Neutrophil (primary cell): ENCODE results near the gene TRIM15.

Source experiments
- H3K27ac ChIP-seq: fragments of 200-600 bp; sonication (generic); 2 replicates; pipeline ENCODE4 v1.5.1; 2016; ENCODE audit warnings: mild to moderate bottlenecking, moderate library complexity
- H3K27me3 ChIP-seq: fragments of 200-600 bp; sonication (generic); 2 replicates; pipeline ENCODE4 v1.6.0; 2016; ENCODE audit warnings: mild to moderate bottlenecking
- H3K36me3 ChIP-seq: fragments of 200-600 bp; sonication (generic); 2 replicates; pipeline ENCODE4 v1.5.1; 2017
- H3K4me1 ChIP-seq, 2 experiments: fragments of 200-600 bp in 1 of 2; sonication (generic) in 1 of 2; 1 replicate in 1 of 2; 2 replicates in 1 of 2; pipeline versions ENCODE4 v1.5.1 to v1.6.1; 2013 to 2016; ENCODE audit warnings: low read depth in 1 of 2, low read length in 1 of 2, mild to moderate bottlenecking in 1 of 2, moderate library complexity in 1 of 2; ENCODE audit not compliant: control insufficient read depth in 1 of 2, insufficient read depth in 1 of 2
- H3K4me3 ChIP-seq, 2 experiments: fragments of 200-600 bp in 1 of 2; sonication (generic) in 1 of 2; 1 replicate in 1 of 2; 2 replicates in 1 of 2; pipeline ENCODE4 v1.5.1; 2013 to 2016; ENCODE audit warnings: low read depth in 1 of 2, low read length in 1 of 2, mild to moderate bottlenecking in 1 of 2, moderate library complexity in 1 of 2
- H3K9me3 ChIP-seq: fragments of 200-600 bp; sonication (generic); 2 replicates; pipeline ENCODE4 v1.5.1; 2016
- CTCF ChIP-seq: fragments of 200-600 bp; sonication (generic); IDR thresholded peaks from 2 replicates; pipeline ENCODE4 v1.5.1; 2016; ENCODE audit warnings: antibody characterized with exemption

The TRIM15 gene

GRCh38 chr6:30142665-30143064 lies 20.7 kb upstream of the TRIM15 start:
- Histone ChIP-seq H3K27me3 (peaks cover 74% of the 10 kb centered on the region), H3K4me3 (no peak overlapping the region), H3K27ac (no peak overlapping the region), H3K36me3 (no peaks in the 10 kb centered on the region), H3K4me1 (no peaks in the 10 kb centered on the region), H3K9me3 (no peaks in the 10 kb centered on the region)
- TF ChIP-seq CTCF = no peak

- no peak overlapping the region for H3K4me3 ChIP-seq
- no peaks in the 10 kb centered on the region for H3K4me1 ChIP-seq
- H3K36me3 ChIP-seq = no peaks in the 10 kb centered on the region
- H3K9me3 ChIP-seq = no peaks in the 10 kb centered on the region
- H3K27me3 ChIP-seq = peaks cover 63% of the 10 kb centered on the region
- no peak overlapping the region for H3K27ac ChIP-seq
- no peak for TF ChIP-seq CTCF
Observed at GRCh38 chr6:30143780-30144179, 19.6 kb upstream of the TRIM15 start.

- H3K4me3 ChIP-seq = no peak overlapping the region
- peaks cover 55% of the 10 kb centered on the region for H3K27me3 ChIP-seq
- no peak overlapping the region for H3K27ac ChIP-seq
- H3K36me3 ChIP-seq = no peaks in the 10 kb centered on the region
- no peak for TF ChIP-seq CTCF
- H3K9me3 ChIP-seq = no peaks in the 10 kb centered on the region
- H3K4me1 ChIP-seq = no peaks in the 10 kb centered on the region
Observed at GRCh38 chr6:30144811-30145210, 18.5 kb upstream of the TRIM15 start.

- Histone ChIP-seq H3K27ac (no peak overlapping the region), H3K27me3 (peaks cover 50% of the 10 kb centered on the region), H3K4me1 (no peaks in the 10 kb centered on the region), H3K36me3 (no peaks in the 10 kb centered on the region), H3K9me3 (no peaks in the 10 kb centered on the region), H3K4me3 (no peak overlapping the region)
- TF ChIP-seq CTCF = no peak
Observed at GRCh38 chr6:30145818-30146217, 17.5 kb upstream of the TRIM15 start.

- no peak for TF ChIP-seq CTCF
- Histone ChIP-seq H3K4me1 (peaks cover 8 to 11% of the 10 kb centered on the region in 2 experiments), H3K36me3 (no peaks in the 10 kb centered on the region), H3K4me3 (no peak overlapping the region), H3K9me3 (no peaks in the 10 kb centered on the region), H3K27me3 (peaks cover 37% of the 10 kb centered on the region), H3K27ac (no peak overlapping the region)
Observed at GRCh38 chr6:30147096-30147495, 16.2 kb upstream of the TRIM15 start.

- Histone ChIP-seq H3K27me3 (peaks cover 16% of the 10 kb centered on the region), H3K4me1 (peaks cover 19 to 29% of the 10 kb centered on the region in 2 experiments)
Observed at GRCh38 chr6:30149234-30149633, 14.1 kb upstream of the TRIM15 start.

More at GRCh38 chr6:30149234-30149633, 14.1 kb upstream of the TRIM15 start:
- no peak for TF ChIP-seq CTCF
- H3K36me3 ChIP-seq = no peaks in the 10 kb centered on the region
- no peak overlapping the region for H3K4me3 ChIP-seq
- H3K27ac ChIP-seq = no peak overlapping the region
- no peaks in the 10 kb centered on the region for H3K9me3 ChIP-seq
